Measurements from ENCODE around the gene CEP72. TPM values are rescaled to one million over a fixed set of nuclear protein-coding genes. Genes with fewer than 3 reads are reported as not detected.
"Not testable (repeated sequence)": the region's sequence is repeated elsewhere in the genome, so short reads cannot be mapped to it uniquely, and the experiment has no call there.

The CEP72 gene
- total RNA-seq, 1 experiment from 2014 or later: 24.8 TPM

- H2AK5ac ChIP-seq (ENCODE audit: insufficient read length, low read length); H2BK120ac ChIP-seq (ENCODE audit: low read depth, low read length, poor library complexity, severe bottlenecking); H3K4me1 ChIP-seq (ENCODE audit: insufficient read depth, low read length); H2BK20ac ChIP-seq (ENCODE audit: low read depth, low read length, poor library complexity, severe bottlenecking); H2BK5ac ChIP-seq (ENCODE audit: insufficient read length, low read length); DNase-seq; H3K23me2 ChIP-seq (ENCODE audit: insufficient read length, low read depth, low read length, poor library complexity, severe bottlenecking); H3T11ph ChIP-seq (ENCODE audit: low read length); H3K79me1 ChIP-seq (ENCODE audit: insufficient read depth, low read depth, low read length, poor library complexity, severe bottlenecking); H4K5ac ChIP-seq (ENCODE audit: insufficient read length, low read depth, low read length); H3K56ac ChIP-seq (ENCODE audit: insufficient read length, low read depth, low read length); H2BK12ac ChIP-seq (ENCODE audit: insufficient read length, low read depth, low read length); H4K8ac ChIP-seq (replicated peaks; ENCODE audit: insufficient read length, low read depth, low read length); H3K9ac ChIP-seq (ENCODE audit: extremely low read depth, insufficient read length, low read length); H3K14ac ChIP-seq (ENCODE audit: insufficient read depth, low read length); H3K18ac ChIP-seq (ENCODE audit: insufficient read length, low read depth, low read length); H3K79me2 ChIP-seq (ENCODE audit: insufficient read depth, low read length); H3K36me3 Mint-ChIP-seq (ENCODE audit: insufficient read depth in 1 of 3, low read depth in 3 of 3); H4K20me1 ChIP-seq (ENCODE audit: control insufficient read depth, insufficient read depth, insufficient read length); H3K27me3 ChIP-seq (ENCODE audit: insufficient read depth, low read length); H3K4me1 Mint-ChIP-seq; H2AFZ ChIP-seq (ENCODE audit: low read length); H3K9me3 ChIP-seq (ENCODE audit: control insufficient read depth, low read depth, low read length); H3K4ac ChIP-seq (ENCODE audit: low read depth, low read length); H4K91ac ChIP-seq (ENCODE audit: insufficient read length, low read depth, low read length); H2BK15ac ChIP-seq (ENCODE audit: low read depth, low read length); H3K4me3 Mint-ChIP-seq; H3K27ac Mint-ChIP-seq; H3K27ac ChIP-seq (ENCODE audit: insufficient read length, low read depth, low read length); H3K4me2 ChIP-seq (ENCODE audit: insufficient read depth, insufficient read length, low read length); H3K9me3 Mint-ChIP-seq; H3K23ac ChIP-seq (ENCODE audit: insufficient read length, low read depth, low read length): not testable (repeated sequence)
- no CpG with 5 or more reads among the region's 13 CpGs for WGBS (ENCODE audit: extremely low coverage, insufficient read length, low lambda C conversion rate)
- peaks cover 40% of the 10 kb centered on the region for H3K27me3 Mint-ChIP-seq (ENCODE audit: low read depth)
Measured at GRCh38 chr5:695475-695874, 83.3 kb downstream of the CEP72 start.

- H3K4me2 ChIP-seq (ENCODE audit: insufficient read depth, insufficient read length, low read length); H2BK5ac ChIP-seq (ENCODE audit: insufficient read length, low read length); H2BK12ac ChIP-seq (ENCODE audit: insufficient read length, low read depth, low read length); H3K9me3 ChIP-seq (ENCODE audit: control insufficient read depth, low read depth, low read length); H4K5ac ChIP-seq (ENCODE audit: insufficient read length, low read depth, low read length); H3K36me3 Mint-ChIP-seq (ENCODE audit: insufficient read depth in 1 of 3, low read depth in 3 of 3); H3K4me1 ChIP-seq (ENCODE audit: insufficient read depth, low read length); H4K20me1 ChIP-seq (ENCODE audit: control insufficient read depth, insufficient read depth, insufficient read length); H3K4ac ChIP-seq (ENCODE audit: low read depth, low read length); H2AFZ ChIP-seq (ENCODE audit: low read length); H3K4me1 Mint-ChIP-seq; H3K23ac ChIP-seq (ENCODE audit: insufficient read length, low read depth, low read length); H2BK15ac ChIP-seq (ENCODE audit: low read depth, low read length); H4K8ac ChIP-seq (replicated peaks; ENCODE audit: insufficient read length, low read depth, low read length); H3K18ac ChIP-seq (ENCODE audit: insufficient read length, low read depth, low read length); H2BK120ac ChIP-seq (ENCODE audit: low read depth, low read length, poor library complexity, severe bottlenecking); H3K79me1 ChIP-seq (ENCODE audit: insufficient read depth, low read depth, low read length, poor library complexity, severe bottlenecking); H3K27me3 ChIP-seq (ENCODE audit: insufficient read depth, low read length); H3K4me3 Mint-ChIP-seq; H2BK20ac ChIP-seq (ENCODE audit: low read depth, low read length, poor library complexity, severe bottlenecking); H3K27ac Mint-ChIP-seq; H3K9me3 Mint-ChIP-seq; H3K56ac ChIP-seq (ENCODE audit: insufficient read length, low read depth, low read length); DNase-seq; H4K91ac ChIP-seq (ENCODE audit: insufficient read length, low read depth, low read length); H3K23me2 ChIP-seq (ENCODE audit: insufficient read length, low read depth, low read length, poor library complexity, severe bottlenecking); H2AK5ac ChIP-seq (ENCODE audit: insufficient read length, low read length); H3K14ac ChIP-seq (ENCODE audit: insufficient read depth, low read length); H3K27ac ChIP-seq (ENCODE audit: insufficient read length, low read depth, low read length); H3T11ph ChIP-seq (ENCODE audit: low read length); H3K9ac ChIP-seq (ENCODE audit: extremely low read depth, insufficient read length, low read length); H3K79me2 ChIP-seq (ENCODE audit: insufficient read depth, low read length): not testable (repeated sequence)
- WGBS (ENCODE audit: extremely low coverage, insufficient read length, low lambda C conversion rate): no CpG with 5 or more reads among the region's 8 CpGs
- H3K27me3 Mint-ChIP-seq (ENCODE audit: low read depth): peaks cover 47% of the 10 kb centered on the region
Measured at GRCh38 chr5:696191-696590, 84.1 kb downstream of the CEP72 start.

All from H9 (cell line).